Posterior vena cava (tissue), 2 donors: ENCODE data around the gene AJM1. TPM values are rescaled to one million over a fixed set of nuclear protein-coding genes. Genes with fewer than 3 reads are reported as not detected.

Experiments used
- DNase-seq: peaks from one replicate; pipeline ENCODE4 v3.0.0-alpha.2; 2020; ENCODE audit warnings: low spot score
- intact Hi-C, 2 donors: fragments of 100-400 bp; cut with DNase I; formaldehyde crosslinking; loops; one replicate each; pipeline versions ENCODE4 v1.14.1 to v1.14.2; 2022 to 2023
- total RNA-seq, 2 donors: library from RNA; stranded (reverse); fragmentation: NEBNext Ultra II Directional; extraction: Animal tissue kit (Norgen Biotek cat#: 25700); gene quantifications; one replicate each; pipeline ENCODE4 v1.2.1, GENCODE V29; 2021
- donor health status: DM: yes; HTN: yes; CAD: no.
- donor health status: DM: yes; HTN: yes; CAD: no.

The AJM1 gene
- total RNA-seq, 2 donors from 2014 or later, result 4.7 to 5.9 TPM

DNA sequence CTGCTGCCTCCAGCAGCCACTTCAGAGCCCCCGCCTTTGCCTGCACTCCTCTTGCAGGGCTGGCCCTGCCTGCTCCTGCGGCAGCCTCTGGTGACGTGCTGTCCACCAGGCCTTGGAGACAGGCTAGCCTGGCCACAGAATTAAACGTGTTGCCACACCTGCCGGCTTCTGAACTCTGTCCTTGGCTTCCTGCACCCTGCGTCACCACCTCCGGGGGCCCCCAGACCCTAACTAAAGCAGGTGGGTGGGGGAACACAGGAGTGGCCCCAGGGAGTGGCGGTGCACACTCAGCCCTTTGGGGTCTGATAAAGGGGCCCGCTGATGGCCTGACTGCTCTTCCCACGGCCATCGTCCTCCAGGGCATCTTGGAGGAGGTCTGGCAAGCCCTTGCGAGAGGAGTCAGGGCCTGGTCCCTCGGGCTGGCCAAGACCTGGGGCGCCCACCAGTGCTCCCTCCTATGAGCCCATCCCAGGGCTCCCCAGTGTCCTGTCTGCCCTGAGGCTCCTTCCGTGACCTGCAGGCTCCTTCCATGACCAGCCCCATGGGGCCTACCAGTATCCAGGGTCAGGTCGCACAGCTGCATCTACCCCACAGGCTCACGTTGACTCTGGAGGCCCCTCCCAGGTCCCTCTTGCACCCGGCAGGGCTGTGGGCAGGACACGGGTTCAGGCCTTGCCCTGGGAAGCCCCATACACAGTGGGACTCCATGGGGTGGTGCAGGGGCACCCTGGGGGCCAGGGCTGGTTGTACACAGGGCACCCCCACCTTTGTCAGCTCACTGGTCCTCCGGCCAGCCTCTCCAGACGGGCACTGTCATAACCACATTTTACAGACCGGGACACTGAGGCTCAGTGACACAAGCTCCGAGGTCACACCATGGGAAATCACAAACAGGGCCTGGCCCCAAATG lies 8.8 kb downstream of the AJM1 start:
- DNase-seq, result no peak
- intact Hi-C loops, result no loop called here

DNA sequence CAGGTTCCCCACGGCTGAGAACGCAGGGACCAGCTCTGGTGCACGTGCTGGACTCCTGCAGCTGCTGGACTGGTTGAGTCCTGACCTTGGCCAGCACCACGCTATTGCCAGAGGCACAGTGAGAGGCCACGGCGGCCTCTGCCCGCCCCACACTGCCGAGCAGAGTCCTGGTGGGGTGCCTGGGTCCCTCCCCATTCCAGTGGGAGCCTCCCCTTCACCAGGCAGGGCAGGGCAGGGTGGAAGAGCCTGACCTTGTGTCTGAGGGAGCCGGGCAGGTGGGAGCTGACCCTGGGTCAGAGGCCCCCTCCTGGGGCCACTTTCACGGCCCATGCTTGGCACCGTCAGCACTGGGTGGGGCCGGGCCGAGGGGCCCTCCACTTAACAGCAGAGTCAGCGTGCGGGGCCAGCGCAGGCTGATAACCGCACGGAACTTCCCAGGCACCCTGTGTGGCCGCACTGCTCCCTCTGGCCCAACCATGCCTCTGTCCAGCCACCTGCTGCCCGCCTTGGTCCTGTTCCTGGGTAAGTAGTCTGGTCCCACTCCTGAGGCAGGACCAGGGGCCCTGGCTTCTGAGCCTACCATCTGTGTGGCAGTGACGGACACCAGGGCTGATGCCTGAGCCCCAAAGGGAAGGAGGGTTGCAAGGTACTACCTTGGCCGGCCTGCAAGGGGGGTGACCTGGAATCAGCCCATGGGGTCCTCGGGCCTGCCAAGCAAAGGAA lies 9.8 kb downstream of the AJM1 start, which contains the start of gene MAMDC4:
Gene MAMDC4 (plus strand): TSS at position 406 of the 723 bp plus-strand sequence. CDS start 71 bp downstream, at position 477.
- intact Hi-C loops, result no loop called here
- no peak for DNase-seq

- intact Hi-C loops, result no loop called here
- no peak for DNase-seq
Observed at GRCh38 chr9:136852664-136853595, 10.7 kb downstream of the AJM1 start.

GRCh38 chr9:136853596-136854112 lies 11.4 kb downstream of the AJM1 start:
- intact Hi-C loops, result no loop called here
- no peak for DNase-seq

DNA sequence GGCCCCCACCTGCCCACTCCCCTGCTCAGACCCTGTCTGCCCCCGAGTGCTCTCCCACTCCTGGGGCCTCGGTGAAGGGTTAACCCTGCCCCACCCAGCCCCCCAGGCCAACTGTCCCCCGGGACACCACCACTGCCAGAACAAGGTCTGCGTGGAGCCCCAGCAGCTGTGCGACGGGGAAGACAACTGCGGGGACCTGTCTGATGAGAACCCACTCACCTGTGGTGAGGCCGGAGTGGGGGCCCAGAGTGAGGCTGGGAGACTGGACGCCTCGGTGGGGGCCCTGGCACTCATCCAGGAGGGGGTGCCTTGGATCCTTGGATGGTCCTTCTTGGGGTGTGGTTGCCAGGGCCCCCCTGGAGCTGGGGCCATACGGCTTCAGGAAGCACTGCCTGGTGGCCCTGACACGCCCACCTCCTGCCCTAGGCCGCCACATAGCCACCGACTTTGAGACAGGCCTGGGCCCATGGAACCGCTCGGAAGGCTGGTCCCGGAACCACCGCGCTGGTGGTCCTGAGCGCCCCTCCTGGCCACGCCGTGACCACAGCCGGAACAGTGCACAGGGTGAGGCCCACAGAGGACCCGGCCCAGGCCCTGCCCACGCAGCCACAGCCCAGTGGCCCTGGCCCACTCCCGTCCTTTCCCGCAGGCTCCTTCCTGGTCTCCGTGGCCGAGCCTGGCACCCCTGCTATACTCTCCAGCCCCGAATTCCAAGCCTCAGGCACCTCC lies 12.0 kb downstream of the AJM1 start:
- intact Hi-C loops, result no loop called here

GRCh38 chr9:136854842-136855460 lies 12.7 kb downstream of the AJM1 start:
- no peak for DNase-seq
- intact Hi-C loops, result no loop called here

More for the DNA sequence above, 12.0 kb downstream of the AJM1 start:
- DNase-seq, result no peak

- intact Hi-C loops, result no loop called here
- DNase-seq, result no peak
Observed at GRCh38 chr9:136855461-136856078, 13.3 kb downstream of the AJM1 start.

DNA sequence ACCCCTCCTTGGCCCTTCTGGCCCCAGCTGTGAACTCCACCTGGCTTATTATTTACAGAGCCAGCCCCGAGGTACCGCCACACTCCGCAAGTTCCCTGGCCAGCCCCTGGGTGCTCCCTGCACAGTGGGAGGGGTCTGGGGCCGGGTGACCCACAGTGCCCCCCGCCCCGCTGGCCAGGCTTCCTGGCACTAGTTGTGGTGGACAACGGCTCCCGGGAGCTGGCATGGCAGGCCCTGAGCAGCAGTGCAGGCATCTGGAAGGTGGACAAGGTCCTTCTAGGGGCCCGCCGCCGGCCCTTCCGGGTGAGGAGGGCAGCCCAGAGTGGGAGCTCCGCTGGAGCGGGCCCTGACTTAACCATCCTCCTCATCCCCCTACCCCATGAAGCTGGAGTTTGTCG lies 13.8 kb downstream of the AJM1 start:
- DNase-seq, result no peak
- intact Hi-C loops, result no loop called here

DNA sequence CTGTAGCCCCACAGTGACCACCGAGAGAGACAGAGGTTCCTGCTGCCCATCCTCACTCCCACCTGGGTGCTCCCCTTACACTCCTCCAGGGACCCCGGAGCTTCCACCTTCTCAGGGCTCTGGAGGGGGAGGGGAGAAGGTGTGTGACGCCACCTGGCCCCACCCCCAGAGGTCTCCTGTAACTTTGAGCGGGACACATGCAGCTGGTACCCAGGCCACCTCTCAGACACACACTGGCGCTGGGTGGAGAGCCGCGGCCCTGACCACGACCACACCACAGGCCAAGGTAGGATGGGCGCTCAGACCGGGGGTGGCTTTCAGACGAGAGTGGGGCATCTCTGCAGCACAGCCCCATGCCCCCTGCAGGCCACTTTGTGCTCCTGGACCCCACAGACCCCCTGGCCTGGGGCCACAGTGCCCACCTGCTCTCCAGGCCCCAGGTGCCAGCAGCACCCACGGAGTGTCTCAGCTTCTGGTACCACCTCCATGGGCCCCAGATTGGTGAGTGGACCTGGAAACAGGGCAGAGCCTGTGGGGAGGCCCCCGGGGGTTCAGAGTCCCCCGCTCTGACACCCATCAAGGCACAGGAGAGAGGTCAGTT lies 14.4 kb downstream of the AJM1 start:
- intact Hi-C loops, result no loop called here
- DNase-seq, result no peak

GRCh38 chr9:136857166-136857565 lies 14.9 kb downstream of the AJM1 start:
- DNase-seq, result no peak
- intact Hi-C loops, result no loop called here

DNA sequence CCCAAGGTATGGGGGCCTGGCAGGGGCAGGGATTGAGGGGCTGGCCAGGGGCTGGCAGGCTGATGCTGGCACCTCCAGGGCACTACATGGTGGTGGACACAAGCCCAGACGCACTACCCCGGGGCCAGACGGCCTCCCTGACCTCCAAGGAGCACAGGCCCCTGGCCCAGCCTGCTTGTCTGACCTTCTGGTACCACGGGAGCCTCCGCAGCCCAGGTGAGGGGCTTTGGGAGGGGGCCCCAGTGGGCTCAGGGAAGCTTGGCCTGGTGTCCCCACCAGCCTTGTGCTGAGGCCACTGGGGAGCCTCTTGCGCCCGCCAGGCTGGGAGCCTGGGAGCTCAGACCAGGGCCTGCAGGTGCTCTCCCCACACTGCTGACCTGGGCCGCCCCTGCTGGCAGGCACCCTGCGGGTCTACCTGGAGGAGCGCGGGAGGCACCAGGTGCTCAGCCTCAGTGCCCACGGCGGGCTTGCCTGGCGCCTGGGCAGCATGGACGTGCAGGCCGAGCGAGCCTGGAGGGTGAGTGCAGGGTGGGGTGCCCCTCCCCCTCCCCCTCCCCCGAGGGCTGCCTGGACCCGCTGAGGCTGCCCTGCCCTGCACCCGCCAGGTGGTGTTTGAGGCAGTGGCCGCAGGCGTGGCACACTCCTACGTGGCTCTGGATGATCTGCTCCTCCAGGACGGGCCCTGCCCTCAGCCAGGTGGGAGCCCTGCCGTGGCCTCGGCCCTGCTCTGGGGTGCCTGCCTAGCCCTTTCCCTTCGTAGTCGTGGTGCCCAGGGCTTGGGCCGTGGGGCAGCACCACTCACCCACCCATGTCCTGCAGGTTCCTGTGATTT lies 15.5 kb downstream of the AJM1 start:
- DNase-seq, result no peak
- intact Hi-C loops, result no loop called here

- DNase-seq, result no peak
- intact Hi-C loops, result no loop called here
Observed at GRCh38 chr9:136858452-136858843, 16.2 kb downstream of the AJM1 start.

DNA sequence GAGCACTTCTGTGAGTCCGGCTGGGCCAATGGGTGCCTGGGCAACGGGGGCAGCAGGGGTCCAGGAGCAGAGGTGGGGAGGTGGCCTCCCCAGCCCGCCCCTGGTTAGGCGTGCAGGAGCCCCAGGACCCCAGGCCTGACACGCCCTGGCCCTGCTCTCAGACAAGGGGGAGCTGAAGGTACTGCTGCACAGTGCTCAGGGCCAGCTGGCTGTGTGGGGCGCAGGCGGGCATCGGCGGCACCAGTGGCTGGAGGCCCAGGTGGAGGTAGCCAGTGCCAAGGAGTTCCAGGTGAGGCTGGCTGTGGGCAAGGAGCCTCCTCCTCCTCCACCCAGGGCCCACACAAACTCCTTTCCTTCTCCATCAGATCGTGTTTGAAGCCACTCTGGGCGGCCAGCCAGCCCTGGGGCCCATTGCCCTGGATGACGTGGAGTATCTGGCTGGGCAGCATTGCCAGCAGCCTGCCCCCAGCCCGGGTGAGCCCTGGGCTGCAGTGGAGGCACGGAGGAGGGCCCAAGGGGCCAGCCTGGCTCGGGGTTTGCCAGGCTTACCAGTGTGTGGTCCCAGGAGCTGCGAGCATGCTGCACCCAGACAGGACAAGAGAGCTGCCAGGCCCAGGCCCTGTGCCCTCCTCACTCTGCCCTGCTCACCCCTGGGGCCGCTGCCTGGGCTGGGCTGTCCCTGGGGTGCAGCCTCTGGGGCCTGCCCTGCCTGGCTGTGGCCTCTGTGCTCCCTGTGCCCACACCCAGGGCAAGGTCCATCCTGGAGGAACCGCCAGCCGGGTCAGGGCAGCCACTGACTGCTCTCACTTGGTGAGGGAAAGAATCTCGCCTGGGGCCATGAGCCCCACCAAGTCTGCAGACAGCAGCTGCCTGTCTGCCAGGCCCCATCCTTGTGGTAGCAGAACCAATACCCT lies 16.8 kb downstream of the AJM1 start:
- intact Hi-C loops, result no loop called here
- no peak for DNase-seq

- no peak for DNase-seq
Observed at GRCh38 chr9:136860529-136860928, 18.3 kb downstream of the AJM1 start.

More at GRCh38 chr9:136860529-136860928, 18.3 kb downstream of the AJM1 start:
- intact Hi-C loops, result loop anchor here in 1 of 2 donors (5.0 kb wide), 1 partner anchor 467 kb away; no protein-coding TSS in a partner anchor
